SJSA1 (cell line): ENCODE measurements around the gene LDHB. TPM values are rescaled to one million over a fixed set of nuclear protein-coding genes. Genes with fewer than 3 reads are reported as not detected.
A peak's percentile ranks its signal among the peaks of the same experiment; 100 is the strongest.
"Not testable (repeated sequence)": the region's sequence is repeated elsewhere in the genome, so short reads cannot be mapped to it uniquely, and the experiment has no call there.

ENCODE experiments used
- DNase-seq, 2 experiments: peaks; one replicate each; pipeline ENCODE4 v3.0.0-alpha.2; 2015 to 2020; ENCODE audit warnings: low spot score in 2 of 2, low read depth in 1 of 2
- H3K27ac ChIP-seq: fragments of 250-450 bp; sonication (Bioruptor Pico); 2 replicates; pipeline ENCODE4 v1.5.1; 2020; ENCODE audit warnings: mild to moderate bottlenecking, moderate library complexity
- H3K27me3 ChIP-seq: fragments of 250-450 bp; sonication (Bioruptor Pico); replicated peaks from 2 replicates; pipeline ENCODE4 v1.5.1; 2020; ENCODE audit warnings: mild to moderate bottlenecking, moderate library complexity
- H3K36me3 ChIP-seq: fragments of 250-450 bp; sonication (Bioruptor Pico); 2 replicates; pipeline ENCODE4 v1.5.1; 2020; ENCODE audit warnings: mild to moderate bottlenecking
- H3K4me1 ChIP-seq: fragments of 250-450 bp; sonication (Bioruptor Pico); replicated peaks from 2 replicates; pipeline ENCODE4 v1.6.1; 2021; ENCODE audit warnings: mild to moderate bottlenecking
- H3K4me3 ChIP-seq: fragments of 250-450 bp; sonication (Bioruptor Pico); 2 replicates; pipeline ENCODE4 v1.5.1; 2020; ENCODE audit warnings: mild to moderate bottlenecking
- H3K9me3 ChIP-seq: fragments of 250-450 bp; sonication (Bioruptor Pico); replicated peaks from 2 replicates; pipeline ENCODE4 v1.5.1; 2020; ENCODE audit warnings: mild to moderate bottlenecking
- total RNA-seq: library from RNA; depleted of rRNA; stranded (reverse); fragments of >200 nt; shearing (Covaris generic); gene quantifications from 2 replicates; pipeline ENCODE4 v1.2.3, GENCODE V29; 2014

The LDHB gene
- total RNA-seq, 1 experiment from 2014 or later: 805 TPM

DNA sequence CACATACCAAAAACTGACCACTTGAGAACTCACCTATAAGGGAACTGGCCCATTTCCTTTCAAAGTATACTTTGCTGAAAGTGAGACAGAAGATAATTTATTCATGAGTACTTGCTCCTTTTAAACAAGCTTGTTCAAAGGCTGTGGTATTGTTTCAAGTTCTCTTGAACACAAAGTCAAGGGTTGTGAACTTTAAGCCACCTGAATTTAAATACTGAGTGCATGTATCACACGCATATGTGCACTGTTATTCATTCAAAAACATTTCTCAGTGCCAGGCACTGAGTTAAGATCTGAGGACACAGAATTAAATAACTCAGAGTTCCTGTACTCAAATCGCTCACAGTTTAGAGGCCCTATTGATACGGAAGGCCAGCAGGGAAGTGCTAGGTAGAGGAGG is 19.1 kb upstream of the LDHB start:
- Histone ChIP-seq H3K4me1 (no peaks in the 10 kb centered on the region), H3K4me3 (no peak overlapping the region), H3K36me3 (no peaks in the 10 kb centered on the region), H3K27me3 (peaks cover 4% of the 10 kb centered on the region; the same call in 1 of the 2 replicates), H3K9me3 (no peaks in the 10 kb centered on the region), H3K27ac (no peak overlapping the region)
- DNase-seq: no peak

GRCh38 chr12:21675641-21676040 is 18.0 kb upstream of the LDHB start:
- no peaks in the 10 kb centered on the region for H3K36me3 ChIP-seq
- H3K4me1 ChIP-seq: no peaks in the 10 kb centered on the region
- no peak overlapping the region for H3K27ac ChIP-seq
- H3K27me3 ChIP-seq: peaks cover 4% of the 10 kb centered on the region; the same call in 1 of the 2 replicates
- DNase-seq: no peak
- H3K4me3 ChIP-seq: no peak overlapping the region
- no peaks in the 10 kb centered on the region for H3K9me3 ChIP-seq

DNA sequence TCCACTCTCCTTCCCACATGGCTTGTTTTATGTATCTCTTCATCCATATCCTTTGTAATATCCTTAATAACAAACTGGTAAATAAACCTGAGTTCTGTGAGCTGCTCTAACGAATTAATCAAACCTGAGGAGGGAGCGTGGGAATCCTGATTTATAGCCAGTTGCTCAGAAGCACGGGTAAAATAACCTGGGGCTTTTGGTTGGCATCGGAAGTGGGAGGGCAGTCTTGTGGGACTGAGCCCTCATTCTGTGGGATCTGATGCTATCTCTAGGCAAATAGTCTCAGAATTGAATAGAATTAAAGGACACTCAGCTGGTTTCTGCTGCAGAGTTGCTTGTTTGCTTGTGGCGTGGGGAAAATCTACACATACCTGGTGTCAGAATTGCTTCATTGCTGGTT is 17.5 kb upstream of the LDHB start:
- no peak overlapping the region for H3K4me3 ChIP-seq
- no peaks in the 10 kb centered on the region for H3K9me3 ChIP-seq
- no peaks in the 10 kb centered on the region for H3K4me1 ChIP-seq
- H3K27ac ChIP-seq: no peak overlapping the region
- H3K27me3 ChIP-seq: peaks cover 4% of the 10 kb centered on the region; the same call in 1 of the 2 replicates
- no peak for DNase-seq
- H3K36me3 ChIP-seq: no peaks in the 10 kb centered on the region

DNA sequence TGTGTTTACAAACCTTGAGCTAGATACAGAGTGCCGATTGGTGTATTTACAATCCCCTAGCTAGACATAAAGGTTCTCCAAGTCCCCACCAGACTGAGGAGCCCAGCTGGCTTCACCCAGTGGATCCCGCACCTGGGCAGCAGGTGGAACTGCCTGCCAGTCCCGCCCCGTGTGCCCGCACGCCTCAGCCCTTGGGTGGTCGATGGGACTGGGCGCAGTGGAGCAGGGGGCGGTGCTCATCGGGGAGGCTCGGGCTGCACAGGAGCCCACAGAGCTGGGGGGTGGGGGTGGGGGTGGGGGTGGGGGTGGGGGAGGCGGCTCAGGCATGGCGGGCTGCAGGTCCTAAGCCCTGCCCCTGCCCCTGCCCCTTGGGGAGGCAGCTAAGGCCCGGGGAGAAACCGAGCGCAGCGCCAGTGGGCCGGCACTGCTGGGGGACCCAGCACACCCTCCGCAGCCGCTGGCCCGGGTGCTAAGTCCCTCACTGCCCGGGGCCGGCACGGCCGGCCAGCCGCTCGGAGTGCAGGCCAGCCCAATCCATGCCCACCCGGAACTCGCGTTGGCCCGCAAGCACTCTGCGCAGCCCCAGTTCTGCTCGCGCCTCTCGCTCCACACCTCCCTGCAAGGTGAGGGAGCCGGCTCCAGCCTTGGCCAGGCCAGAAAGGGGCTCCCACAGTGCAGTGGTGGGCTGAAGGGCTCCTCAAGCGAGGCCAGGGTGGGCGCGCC is 16.3 kb upstream of the LDHB start:
- DNase-seq, H3K4me3 ChIP-seq, H3K4me1 ChIP-seq, H3K9me3 ChIP-seq, H3K36me3 ChIP-seq, H3K27me3 ChIP-seq, H3K27ac ChIP-seq: not testable (repeated sequence)

DNA sequence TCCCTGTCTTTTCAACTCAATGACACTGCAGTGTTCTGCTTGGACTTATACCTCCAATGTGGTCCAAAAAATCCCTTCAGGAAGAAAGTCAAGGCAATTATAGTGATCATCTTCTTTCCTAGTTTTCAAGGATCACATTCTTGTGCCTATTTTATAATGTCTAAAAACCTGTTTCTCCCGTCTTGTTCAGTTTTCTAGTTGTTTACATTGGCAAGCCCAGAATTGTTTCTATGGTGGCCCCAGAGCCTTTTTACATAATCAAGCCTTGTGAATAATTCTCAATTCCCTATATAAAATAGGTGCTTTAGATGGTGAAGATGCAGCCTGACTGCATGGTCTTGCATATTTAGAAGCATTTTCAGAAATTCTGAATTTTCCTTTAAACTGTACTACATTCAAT is 14.5 kb upstream of the LDHB start:
- Histone ChIP-seq H3K4me3 (no peak overlapping the region), H3K27ac (no peak overlapping the region), H3K27me3 (peaks cover 4% of the 10 kb centered on the region; the same call in 1 of the 2 replicates), H3K9me3 (no peaks in the 10 kb centered on the region), H3K36me3 (no peaks in the 10 kb centered on the region), H3K4me1 (no peaks in the 10 kb centered on the region)
- DNase-seq: no peak

GRCh38 chr12:21666722-21667121 is 9.1 kb upstream of the LDHB start:
- DNase-seq: no peak
- Histone ChIP-seq H3K27me3 (0 out of 2 replicates have a peak, but pooled peaks cover 2% of the 10 kb centered on the region), H3K4me3 (no peak overlapping the region), H3K9me3 (no peaks in the 10 kb centered on the region), H3K27ac (no peak overlapping the region), H3K4me1 (no peaks in the 10 kb centered on the region), H3K36me3 (no peaks in the 10 kb centered on the region)

GRCh38 chr12:21665816-21666215 is 8.2 kb upstream of the LDHB start:
- Histone ChIP-seq H3K4me3 (no peak overlapping the region), H3K27me3 (0 out of 2 replicates have a peak, but pooled peaks cover 2% of the 10 kb centered on the region), H3K9me3 (no peaks in the 10 kb centered on the region), H3K27ac (no peak overlapping the region), H3K4me1 (no peaks in the 10 kb centered on the region), H3K36me3 (no peaks in the 10 kb centered on the region)
- no peak for DNase-seq

GRCh38 chr12:21662122-21662792 is 4.6 kb upstream of the LDHB start:
- Histone ChIP-seq H3K9me3 (no peaks in the 10 kb centered on the region), H3K4me1 (no peaks in the 10 kb centered on the region), H3K27ac (no peak overlapping the region), H3K4me3 (no peak overlapping the region), H3K36me3 (no peaks in the 10 kb centered on the region), H3K27me3 (0 out of 2 replicates have a peak, but pooled peaks cover 2% of the 10 kb centered on the region)
- DNase-seq: no peak

DNA sequence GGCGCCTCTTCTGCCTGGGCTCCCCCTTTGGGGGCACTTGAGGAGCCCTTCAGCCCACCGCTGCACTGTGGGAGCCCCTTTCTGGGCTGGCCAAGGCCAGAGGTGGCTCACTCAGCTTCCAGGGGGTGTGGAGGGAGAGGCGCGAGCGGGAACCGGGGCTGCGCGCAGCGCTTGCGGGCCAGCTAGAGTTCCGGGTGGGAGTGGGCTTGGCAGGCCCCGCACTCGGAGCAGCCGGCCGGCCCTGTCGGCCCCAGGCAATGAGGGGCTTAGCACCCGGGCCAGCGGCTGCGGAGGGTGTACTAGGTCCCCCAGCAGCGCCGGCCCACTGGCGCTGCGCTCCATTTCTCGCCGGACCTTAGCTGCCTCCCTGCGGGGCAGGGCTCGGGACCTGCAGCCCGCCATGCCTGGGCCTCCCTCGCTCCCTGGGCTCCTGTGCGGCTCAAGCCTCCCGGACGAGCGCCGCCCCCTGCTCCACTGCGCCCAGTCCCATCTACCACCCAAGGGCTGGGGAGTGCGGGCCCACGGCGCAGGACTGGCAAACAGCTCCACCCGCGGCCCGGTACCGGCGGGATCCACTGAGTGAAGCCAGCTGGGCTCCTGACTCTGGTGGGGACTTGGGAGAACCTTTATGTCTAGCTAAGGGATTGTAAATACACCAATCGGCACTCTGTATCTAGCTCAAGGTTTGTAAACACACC is 3.9 kb upstream of the LDHB start:
- H3K9me3 ChIP-seq, H3K4me3 ChIP-seq, DNase-seq, H3K27ac ChIP-seq, H3K27me3 ChIP-seq, H3K4me1 ChIP-seq, H3K36me3 ChIP-seq: not testable (repeated sequence)

DNA sequence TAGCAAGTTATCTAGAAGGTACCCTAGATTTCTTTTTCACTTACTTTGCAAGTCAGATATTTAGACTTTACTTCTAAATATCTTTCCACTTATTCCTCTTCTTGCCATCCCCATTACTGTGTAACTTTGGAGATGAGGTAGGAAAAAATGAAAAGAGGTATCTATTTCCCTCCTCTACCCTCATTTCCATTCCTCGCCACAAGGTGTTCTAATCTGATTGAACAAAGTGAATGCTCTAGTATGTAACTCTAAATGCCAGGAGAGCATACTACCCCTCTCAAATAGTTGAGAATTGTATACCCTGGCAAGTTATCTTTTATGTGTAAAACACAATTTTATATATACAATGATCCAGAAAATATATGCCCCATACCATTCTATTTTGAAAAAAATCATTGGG is 1.7 kb upstream of the LDHB start:
- Histone ChIP-seq H3K27ac (no peak overlapping the region), H3K9me3 (no peaks in the 10 kb centered on the region), H3K27me3 (no peaks in the 10 kb centered on the region), H3K4me3 (no peak overlapping the region), H3K36me3 (peaks cover 15% of the 10 kb centered on the region), H3K4me1 (0 out of 2 replicates have a peak, but pooled peaks cover 3% of the 10 kb centered on the region)
- no peak for DNase-seq

- H3K9me3 ChIP-seq: no peaks in the 10 kb centered on the region
- H3K27ac ChIP-seq: peak overlapping the region; percentile 61; the same call in 1 of the 2 replicates
- H3K27me3 ChIP-seq: no peaks in the 10 kb centered on the region
- 0 out of 2 replicates have a peak, but pooled peaks cover 3% of the 10 kb centered on the region for H3K4me1 ChIP-seq
- H3K4me3 ChIP-seq: peak overlapping the region; percentile 66
- DNase-seq: peak in 1 of 2 experiments; percentile 63
- peaks cover 38% of the 10 kb centered on the region for H3K36me3 ChIP-seq
These were observed 727 bp downstream of the LDHB start for GRCh38 chr12:21656905-21657325.

- no peak for DNase-seq
- no peak overlapping the region for H3K27ac ChIP-seq
- peaks cover 51% of the 10 kb centered on the region for H3K36me3 ChIP-seq
- H3K4me1 ChIP-seq: 0 out of 2 replicates have a peak, but pooled peaks cover 3% of the 10 kb centered on the region
- no peak overlapping the region for H3K4me3 ChIP-seq
- no peaks in the 10 kb centered on the region for H3K9me3 ChIP-seq
- H3K27me3 ChIP-seq: no peaks in the 10 kb centered on the region
These were observed 2.1 kb downstream of the LDHB start for GRCh38 chr12:21655591-21655990.

GRCh38 chr12:21651821-21652220 is 5.8 kb downstream of the LDHB start:
- Histone ChIP-seq H3K4me1 (0 out of 2 replicates have a peak, but pooled peaks cover 3% of the 10 kb centered on the region), H3K9me3 (no peaks in the 10 kb centered on the region), H3K4me3 (no peak overlapping the region), H3K27me3 (no peaks in the 10 kb centered on the region), H3K27ac (no peak overlapping the region), H3K36me3 (peaks cover 84% of the 10 kb centered on the region)
- DNase-seq: no peak

- no peak overlapping the region for H3K4me3 ChIP-seq
These were observed 6.6 kb downstream of the LDHB start for GRCh38 chr12:21650997-21651396.

More at GRCh38 chr12:21650997-21651396, 6.6 kb downstream of the LDHB start:
- H3K4me1 ChIP-seq: 0 out of 2 replicates have a peak, but pooled peaks cover 3% of the 10 kb centered on the region
- H3K9me3 ChIP-seq: no peaks in the 10 kb centered on the region
- no peak for DNase-seq
- H3K27me3 ChIP-seq: no peaks in the 10 kb centered on the region
- H3K36me3 ChIP-seq: peaks cover 92% of the 10 kb centered on the region
- H3K27ac ChIP-seq: no peak overlapping the region
